ENCODE data around the gene TSEN54. TPM values are rescaled to one million over a fixed set of nuclear protein-coding genes. Genes with fewer than 3 reads are reported as not detected.

Gene TSEN54
- total RNA-seq, 1 experiment from 2014 or later: 36.6 TPM

GRCh38 chr17:75480281-75480680 lies 36.0 kb upstream of the TSEN54 start:
- no TSS peak for BruUV-seq (replicated peaks)
- no peaks in the 10 kb centered on the region for H3K4me1 ChIP-seq (ENCODE audit: insufficient read depth, low read length, poor library complexity, severe bottlenecking)
- no peaks in the 10 kb centered on the region for H3K27me3 ChIP-seq (replicated peaks; ENCODE audit: insufficient read depth, low read depth, low read length, poor library complexity)
- H3K36me3 ChIP-seq (ENCODE audit: insufficient read depth, low read length, poor library complexity, severe bottlenecking): no peaks in the 10 kb centered on the region
- intact Hi-C loops (cut with micrococcal nuclease; ENCODE audit: unreplicated experiment): no loop called here
- ChIA-PET POLR2A (ENCODE audit: low non-redundant PET) (no interaction called here), CTCF (interaction anchor here (0.5 to 0.6 kb wide), 2 partner anchors 10 to 45 kb away, joined by 3 to 5 read pairs; partner anchors contain the start of gene LLGL2)
- DNase-seq (ENCODE audit: low spot score): no peak
- H3K9me3 ChIP-seq (ENCODE audit: low read depth, low read length, poor library complexity, severe bottlenecking): no peaks in the 10 kb centered on the region
- TF ChIP-seq CTCF (conservative IDR thresholded peaks at IDR 0.05; ENCODE audit: low read depth, low read length): no peak
- TF ChIP-seq EZH2 (IDR thresholded peaks at IDR 0.05; ENCODE audit: borderline replicate concordance, low read depth, low read length, poor library complexity, severe bottlenecking): no peak
- no peak overlapping the region for H3K4me3 ChIP-seq (ENCODE audit: low read depth, low read length, poor library complexity, severe bottlenecking)
- no peak overlapping the region for H3K27ac ChIP-seq (ENCODE audit: low read depth, low read length, poor library complexity, severe bottlenecking)

- ChIA-PET POLR2A (ENCODE audit: low non-redundant PET) (no interaction called here), CTCF (interaction anchor here (0.5 to 0.6 kb wide), 2 partner anchors 11 to 44 kb away, joined by 3 to 5 read pairs; partner anchors contain the start of gene LLGL2)
- H3K4me1 ChIP-seq (ENCODE audit: insufficient read depth, low read length, poor library complexity, severe bottlenecking): no peaks in the 10 kb centered on the region
- H3K27me3 ChIP-seq (replicated peaks; ENCODE audit: insufficient read depth, low read depth, low read length, poor library complexity): no peaks in the 10 kb centered on the region
- BruUV-seq (replicated peaks): no TSS peak
- TF ChIP-seq EZH2 (IDR thresholded peaks at IDR 0.05; ENCODE audit: borderline replicate concordance, low read depth, low read length, poor library complexity, severe bottlenecking): no peak
- TF ChIP-seq CTCF (conservative IDR thresholded peaks at IDR 0.05; ENCODE audit: low read depth, low read length): no peak
- no peaks in the 10 kb centered on the region for H3K36me3 ChIP-seq (ENCODE audit: insufficient read depth, low read length, poor library complexity, severe bottlenecking)
- no peak for DNase-seq (ENCODE audit: low spot score)
- H3K27ac ChIP-seq (ENCODE audit: low read depth, low read length, poor library complexity, severe bottlenecking): no peak overlapping the region
- H3K4me3 ChIP-seq (ENCODE audit: low read depth, low read length, poor library complexity, severe bottlenecking): no peak overlapping the region
- intact Hi-C loops (cut with micrococcal nuclease; ENCODE audit: unreplicated experiment): no loop called here
- H3K9me3 ChIP-seq (ENCODE audit: low read depth, low read length, poor library complexity, severe bottlenecking): no peaks in the 10 kb centered on the region
Measured at GRCh38 chr17:75481194-75482068, 34.9 kb upstream of the TSEN54 start.

GRCh38 chr17:75482098-75482942 lies 34.0 kb upstream of the TSEN54 start:
- Histone ChIP-seq H3K36me3 (ENCODE audit: insufficient read depth, low read length, poor library complexity, severe bottlenecking) (no peaks in the 10 kb centered on the region), H3K27me3 (replicated peaks; ENCODE audit: insufficient read depth, low read depth, low read length, poor library complexity) (no peaks in the 10 kb centered on the region), H3K9me3 (ENCODE audit: low read depth, low read length, poor library complexity, severe bottlenecking) (no peaks in the 10 kb centered on the region), H3K4me3 (ENCODE audit: low read depth, low read length, poor library complexity, severe bottlenecking) (no peak overlapping the region), H3K4me1 (ENCODE audit: insufficient read depth, low read length, poor library complexity, severe bottlenecking) (no peaks in the 10 kb centered on the region), H3K27ac (ENCODE audit: low read depth, low read length, poor library complexity, severe bottlenecking) (no peak overlapping the region)
- no TSS peak for BruUV-seq (replicated peaks)
- CTCF ChIA-PET: interaction anchor here (0.5 kb wide), 1 partner anchor 43 kb away, joined by 6 read pairs; the partner anchor contains the start of gene LLGL2
- intact Hi-C loops (cut with micrococcal nuclease; ENCODE audit: unreplicated experiment): no loop called here
- POLR2A ChIA-PET (ENCODE audit: low non-redundant PET): no interaction called here
- DNase-seq (ENCODE audit: low spot score): no peak
- no peak for TF ChIP-seq EZH2 (IDR thresholded peaks at IDR 0.05; ENCODE audit: borderline replicate concordance, low read depth, low read length, poor library complexity, severe bottlenecking)
- no peak for TF ChIP-seq CTCF (conservative IDR thresholded peaks at IDR 0.05; ENCODE audit: low read depth, low read length)

Data from A673 (cell line).